GM23338 (cell line): ENCODE results near the gene PRPF6. TPM values are rescaled to one million over a fixed set of nuclear protein-coding genes. Genes with fewer than 3 reads are reported as not detected.

Source experiments
- ATAC-seq: fragments of 200-7000 bp; cut with Tn5 transposase; 3 replicates; pipeline ENCODE4 v1.9.1; 2020
- DNase-seq: peaks from one replicate; pipeline ENCODE4 v3.0.0-alpha.2; 2015; ENCODE audit warnings: low spot score
- H2AFZ ChIP-seq: fragments of 200-600 bp; sonication (generic); 2 replicates; pipeline ENCODE4 v1.8.0; 2016; ENCODE audit warnings: antibody characterized with exemption, mild to moderate bottlenecking, moderate library complexity
- H3F3A ChIP-seq: fragments of 200-600 bp; sonication (generic); replicated peaks from 2 replicates; pipeline ENCODE4 v1.8.0; 2017; ENCODE audit warnings: antibody characterized with exemption, mixed run types, low read depth
- H3K27ac ChIP-seq: fragments of 200-600 bp; sonication (generic); 2 replicates; pipeline ENCODE4 v1.6.1; 2016; ENCODE audit warnings: low read depth
- H3K27me3 ChIP-seq: fragments of 200-600 bp; sonication (generic); 2 replicates; pipeline ENCODE4 v1.8.0; 2016; ENCODE audit warnings: mild to moderate bottlenecking, mixed run types, moderate library complexity; ENCODE audit not compliant: insufficient read depth
- H3K36me3 ChIP-seq: fragments of 200-600 bp; sonication (generic); 2 replicates; pipeline ENCODE4 v1.8.0; 2016; ENCODE audit warnings: mild to moderate bottlenecking; ENCODE audit not compliant: insufficient read depth
- H3K4me1 ChIP-seq: fragments of 200-600 bp; sonication (generic); 2 replicates; pipeline ENCODE4 v1.8.0; 2016; ENCODE audit warnings: mild to moderate bottlenecking, moderate library complexity; ENCODE audit not compliant: insufficient read depth
- H3K4me2 ChIP-seq: fragments of 200-600 bp; sonication (generic); 2 replicates; pipeline ENCODE4 v1.7.1; 2017; ENCODE audit warnings: mixed run types
- H3K4me3 ChIP-seq: fragments of 200-600 bp; sonication (generic); 2 replicates; pipeline ENCODE4 v1.6.1; 2016; ENCODE audit warnings: mixed run types
- H3K79me2 ChIP-seq: fragments of 200-600 bp; sonication (generic); replicated peaks from 2 replicates; pipeline ENCODE4 v1.8.0; 2017; ENCODE audit warnings: mild to moderate bottlenecking; ENCODE audit not compliant: insufficient read depth
- H3K9me2 ChIP-seq: fragments of 200-600 bp; sonication (generic); 2 replicates; pipeline ENCODE4 v1.8.0; 2017; ENCODE audit not compliant: insufficient read depth
- H4K20me1 ChIP-seq: fragments of 200-600 bp; sonication (generic); replicated peaks from 2 replicates; pipeline ENCODE4 v1.8.0; 2017; ENCODE audit warnings: mild to moderate bottlenecking; ENCODE audit not compliant: insufficient read depth
- H3K27ac Mint-ChIP-seq: 2 replicates; pipeline ENCODE4 v1.8.0; 2020; ENCODE audit warnings: inconsistent platforms, mild to moderate bottlenecking, moderate library complexity, mixed read lengths
- H3K27me3 Mint-ChIP-seq: 3 replicates; pipeline ENCODE4 v1.8.0; 2022; ENCODE audit warnings: low read depth, mild to moderate bottlenecking, moderate library complexity, mixed read lengths, inconsistent platforms; ENCODE audit not compliant: insufficient read depth, poor library complexity
- H3K36me3 Mint-ChIP-seq: 3 replicates; pipeline ENCODE4 v1.8.0; 2021; ENCODE audit warnings: low read depth, mild to moderate bottlenecking, inconsistent platforms, moderate library complexity, mixed read lengths
- H3K4me1 Mint-ChIP-seq: 3 replicates; pipeline ENCODE4 v1.8.0; 2020; ENCODE audit warnings: mild to moderate bottlenecking, inconsistent platforms, mixed read lengths
- H3K4me3 Mint-ChIP-seq: 3 replicates; pipeline ENCODE4 v1.8.0; 2021; ENCODE audit warnings: moderate library complexity, mild to moderate bottlenecking, inconsistent platforms, mixed read lengths
- H3K9me3 Mint-ChIP-seq: 3 replicates; pipeline ENCODE4 v1.8.0; 2020; ENCODE audit warnings: moderate library complexity, mild to moderate bottlenecking, inconsistent platforms, mixed read lengths
- JUNB ChIP-seq: IDR thresholded peaks from one replicate; pipeline ENCODE4 v1.6.1; 2016; ENCODE audit warnings: antibody characterized with exemption; ENCODE audit not compliant: unreplicated experiment
- NANOG ChIP-seq: IDR thresholded peaks from 2 replicates; pipeline ENCODE4 v1.6.1; 2016; ENCODE audit warnings: antibody characterized with exemption, borderline replicate concordance
- POLR2AphosphoS5 ChIP-seq: IDR thresholded peaks from 2 replicates; pipeline ENCODE4 v1.6.1; 2016; ENCODE audit warnings: antibody characterized with exemption, low read depth
- REST ChIP-seq: IDR thresholded peaks from one replicate; pipeline ENCODE4 v1.6.1; 2018; ENCODE audit warnings: antibody characterized with exemption; ENCODE audit not compliant: unreplicated experiment
- ZNF114 ChIP-seq: fragments of 250-450 bp; sonication (Bioruptor Pico); IDR thresholded peaks from 2 replicates; pipeline ENCODE4 v1.5.0; 2020; ENCODE audit warnings: mild to moderate bottlenecking, moderate library complexity
- ZNF462 ChIP-seq: fragments of 250-450 bp; sonication (Bioruptor Pico); IDR thresholded peaks from 2 replicates; pipeline ENCODE4 v1.5.0; 2020; ENCODE audit warnings: mild to moderate bottlenecking, moderate library complexity
- polyA plus RNA-seq: library from polyadenylated mRNA; unstranded; fragments of >200 nt; fragmentation: Nextera tagmentation; extraction: Ambion mirVana; gene quantifications from 2 replicates; pipeline ENCODE4 v1.2.1, GENCODE V29; 2016
- total RNA-seq: library from RNA; depleted of rRNA; stranded (reverse); fragments of >200 nt; shearing (Covaris generic); gene quantifications from 2 replicates; pipeline ENCODE4 v1.2.3, GENCODE V29; 2014
- TF ChIP-seq, protein P1 (sequence below): IDR thresholded peaks from 2 replicates; pipeline ENCODE4 v1.6.1; 2016; ENCODE audit warnings: antibody characterized with exemption

The PRPF6 gene
- total and polyA plus RNA-seq, 2 experiments from 2014 or later, result 53.8 to 79.9 TPM

DNA sequence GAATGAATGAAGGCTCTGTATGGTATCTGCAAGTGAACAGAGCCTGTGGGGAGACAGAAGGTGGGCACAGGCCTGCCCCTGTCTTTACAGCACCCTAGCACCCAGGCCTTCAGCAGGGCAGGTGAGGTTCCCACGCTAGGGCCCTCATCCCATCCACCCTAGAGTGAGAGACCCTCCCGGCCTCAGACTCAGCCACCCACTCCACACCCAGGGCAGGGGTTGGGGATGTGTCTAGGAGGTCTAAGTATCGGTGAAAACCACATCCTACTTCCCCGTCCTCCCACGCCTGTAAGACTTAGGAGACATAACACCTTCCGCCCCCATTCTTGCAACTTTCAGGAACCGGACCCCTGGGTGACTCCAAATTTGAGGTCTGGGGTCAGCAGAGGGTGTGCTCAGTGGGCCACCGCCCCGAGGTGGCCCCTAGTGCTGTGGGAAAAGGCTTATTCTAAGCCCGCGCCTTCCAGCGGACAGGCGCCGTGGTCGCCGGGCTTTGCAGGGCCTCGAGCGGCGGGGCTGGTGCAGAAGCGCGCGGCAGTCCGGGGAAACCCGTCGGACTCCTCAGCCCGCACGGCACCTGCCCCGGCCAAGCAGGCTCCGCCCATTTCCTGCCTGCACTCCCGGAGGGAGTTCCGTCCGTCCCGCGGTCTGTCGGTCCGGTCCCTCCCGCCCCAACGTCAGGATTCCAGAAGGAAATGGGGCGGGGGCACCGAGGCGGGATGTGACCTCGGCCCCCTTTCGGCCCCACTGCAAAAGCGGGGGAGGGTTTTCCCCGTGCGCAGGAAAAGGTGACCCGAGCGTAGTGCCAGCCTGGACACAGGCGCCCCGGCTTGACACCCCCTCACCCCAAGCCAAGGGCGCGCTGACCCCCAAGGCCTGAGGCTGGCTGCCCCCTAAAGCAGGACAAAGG, 2.4 kb upstream of the PRPF6 start:
- H3K27ac Mint-ChIP-seq, result no peak overlapping the region
- peaks cover 26% of the 10 kb centered on the region for H3K27me3 Mint-ChIP-seq
- peaks cover 17% of the 10 kb centered on the region for H3K79me2 ChIP-seq

GRCh38 chr20:63979229-63979556, 1.7 kb upstream of the PRPF6 start:
- peak overlapping the region; percentile 86 for H3K4me2 ChIP-seq
- peaks cover 4% of the 10 kb centered on the region; the same call in 1 of the 2 replicates for H3K36me3 ChIP-seq
- H4K20me1 ChIP-seq, result peaks cover 9% of the 10 kb centered on the region
- peaks cover 15% of the 10 kb centered on the region for H3K27me3 ChIP-seq
- no peak overlapping the region for H3K27ac ChIP-seq
- no peaks in the 10 kb centered on the region for H3K9me2 ChIP-seq
- TF ChIP-seq REST, result no peak
- TF ChIP-seq, protein P1, sequence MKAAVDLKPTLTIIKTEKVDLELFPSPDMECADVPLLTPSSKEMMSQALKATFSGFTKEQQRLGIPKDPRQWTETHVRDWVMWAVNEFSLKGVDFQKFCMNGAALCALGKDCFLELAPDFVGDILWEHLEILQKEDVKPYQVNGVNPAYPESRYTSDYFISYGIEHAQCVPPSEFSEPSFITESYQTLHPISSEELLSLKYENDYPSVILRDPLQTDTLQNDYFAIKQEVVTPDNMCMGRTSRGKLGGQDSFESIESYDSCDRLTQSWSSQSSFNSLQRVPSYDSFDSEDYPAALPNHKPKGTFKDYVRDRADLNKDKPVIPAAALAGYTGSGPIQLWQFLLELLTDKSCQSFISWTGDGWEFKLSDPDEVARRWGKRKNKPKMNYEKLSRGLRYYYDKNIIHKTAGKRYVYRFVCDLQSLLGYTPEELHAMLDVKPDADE, result no peak
- TF ChIP-seq NANOG, result no peak
- TF ChIP-seq ZNF462 (CRISPR knock-in tag), result no peak
- TF ChIP-seq JUNB, result no peak
- Mint-ChIP-seq H3K9me3 (no peaks in the 10 kb centered on the region; the same call in 2 of the 3 replicates), H3K4me3 (peak overlapping the region; percentile 79), H3K27me3 (peaks cover 21% of the 10 kb centered on the region), H3K36me3 (peaks cover 16% of the 10 kb centered on the region), H3K4me1 (peaks cover 30% of the 10 kb centered on the region), H3K27ac (no peak overlapping the region)
- DNase-seq (no peak), ATAC-seq (no peak; the same call in 2 of the 3 replicates)
- peak overlapping the region; percentile 93 for H2AFZ ChIP-seq
- H3K4me1 ChIP-seq, result peaks cover 18% of the 10 kb centered on the region
- peak overlapping the region; percentile 98 for H3K4me3 ChIP-seq
- peaks cover 19% of the 10 kb centered on the region for H3F3A ChIP-seq
- peaks cover 24% of the 10 kb centered on the region for H3K79me2 ChIP-seq

More for the DNA sequence above, 2.4 kb upstream of the PRPF6 start:
- H3K4me3 ChIP-seq, result peak overlapping the region; percentile 98
- peak overlapping the region; percentile 86 for H3K4me2 ChIP-seq
- H2AFZ ChIP-seq, result peak overlapping the region; percentile 93
- peaks cover 9% of the 10 kb centered on the region; the same call in 1 of the 2 replicates for H4K20me1 ChIP-seq
- peak; percentile 46 for ATAC-seq
- H3K36me3 ChIP-seq, result no peaks in the 10 kb centered on the region
- H3F3A ChIP-seq, result peaks cover 21% of the 10 kb centered on the region
- no peaks in the 10 kb centered on the region for H3K9me2 ChIP-seq
- H3K4me1 ChIP-seq, result peaks cover 18% of the 10 kb centered on the region
- H3K27ac ChIP-seq, result no peak overlapping the region
- H3K27me3 ChIP-seq, result peaks cover 15% of the 10 kb centered on the region
- Mint-ChIP-seq H3K4me3 (peak overlapping the region; percentile 79), H3K4me1 (peaks cover 33% of the 10 kb centered on the region), H3K9me3 (no peaks in the 10 kb centered on the region; the same call in 1 of the 3 replicates), H3K36me3 (peaks cover 16% of the 10 kb centered on the region)
- TF ChIP-seq JUNB (no peak), POLR2AphosphoS5 (peak; percentile 64; the same call in 1 of the 2 replicates), ZNF114 (no peak)
- TF ChIP-seq, protein P1, result peak; percentile 83; the same call in 1 of the 2 replicates
- peak; percentile 94 for DNase-seq
